ENCODE results near the gene AP1B1. TPM values are rescaled to one million over a fixed set of nuclear protein-coding genes. Genes with fewer than 3 reads are reported as not detected.

AP1B1 gene
- total and polyA plus RNA-seq, 2 experiments from 2014 or later: 46.6 to 50.1 TPM

DNA sequence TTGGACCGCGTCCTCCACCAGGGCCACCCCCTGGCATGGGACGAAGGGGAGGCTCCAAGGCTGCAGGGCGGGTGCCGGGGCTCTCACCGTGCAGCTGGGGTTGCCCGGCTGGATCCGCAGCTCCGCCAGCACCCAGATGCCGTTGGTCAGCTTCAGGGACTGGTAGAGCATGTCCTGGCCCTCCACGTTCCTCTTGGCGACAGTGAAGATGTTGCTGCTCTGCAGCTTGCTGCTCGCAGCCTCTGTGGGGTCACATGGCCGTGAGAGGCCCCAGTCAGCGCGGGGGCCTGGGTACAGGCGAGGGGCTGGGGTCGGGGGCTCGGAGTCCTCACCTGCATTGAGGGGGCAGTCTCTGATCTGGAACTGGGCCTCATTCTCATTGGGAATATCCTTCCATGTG is 58.1 kb downstream of the AP1B1 start:
- no peaks in the 10 kb centered on the region for H3K9me2 ChIP-seq (replicated peaks; ENCODE audit: insufficient read depth)
- H2AFZ ChIP-seq: no peak overlapping the region
- H4K20me1 ChIP-seq (ENCODE audit: insufficient read depth, poor library complexity, severe bottlenecking): no peaks in the 10 kb centered on the region
- no peaks in the 10 kb centered on the region for H3K79me2 ChIP-seq
- no peaks in the 10 kb centered on the region for H3K27me3 ChIP-seq
- DNase-seq (ENCODE audit: low spot score): no peak
- H3K4me3 ChIP-seq: no peak overlapping the region
- TF ChIP-seq, protein P1, sequence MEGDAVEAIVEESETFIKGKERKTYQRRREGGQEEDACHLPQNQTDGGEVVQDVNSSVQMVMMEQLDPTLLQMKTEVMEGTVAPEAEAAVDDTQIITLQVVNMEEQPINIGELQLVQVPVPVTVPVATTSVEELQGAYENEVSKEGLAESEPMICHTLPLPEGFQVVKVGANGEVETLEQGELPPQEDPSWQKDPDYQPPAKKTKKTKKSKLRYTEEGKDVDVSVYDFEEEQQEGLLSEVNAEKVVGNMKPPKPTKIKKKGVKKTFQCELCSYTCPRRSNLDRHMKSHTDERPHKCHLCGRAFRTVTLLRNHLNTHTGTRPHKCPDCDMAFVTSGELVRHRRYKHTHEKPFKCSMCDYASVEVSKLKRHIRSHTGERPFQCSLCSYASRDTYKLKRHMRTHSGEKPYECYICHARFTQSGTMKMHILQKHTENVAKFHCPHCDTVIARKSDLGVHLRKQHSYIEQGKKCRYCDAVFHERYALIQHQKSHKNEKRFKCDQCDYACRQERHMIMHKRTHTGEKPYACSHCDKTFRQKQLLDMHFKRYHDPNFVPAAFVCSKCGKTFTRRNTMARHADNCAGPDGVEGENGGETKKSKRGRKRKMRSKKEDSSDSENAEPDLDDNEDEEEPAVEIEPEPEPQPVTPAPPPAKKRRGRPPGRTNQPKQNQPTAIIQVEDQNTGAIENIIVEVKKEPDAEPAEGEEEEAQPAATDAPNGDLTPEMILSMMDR (IDR thresholded peaks at IDR 0.05; ENCODE audit: poor library complexity): no peak
- no peak for TF ChIP-seq EZH2 (IDR thresholded peaks at IDR 0.05; ENCODE audit: borderline replicate concordance)
- TF ChIP-seq EZH2phosphoT487 (IDR thresholded peaks at IDR 0.05; ENCODE audit: low read depth, severe bottlenecking, unreplicated experiment): no peak
- WGBS (ENCODE audit: low lambda C conversion rate, missing lambda C conversion rate): 88% methylated on average over 19 of the region's 19 CpGs
- H3K9me3 ChIP-seq (ENCODE audit: low read depth): no peaks in the 10 kb centered on the region
- H3K4me1 ChIP-seq (ENCODE audit: insufficient read depth): no peaks in the 10 kb centered on the region
- no peaks in the 10 kb centered on the region for H3K36me3 ChIP-seq (replicated peaks; ENCODE audit: insufficient read depth, low read depth)
- H3K27ac ChIP-seq: no peak overlapping the region
- no peak overlapping the region for H3K4me2 ChIP-seq

DNA sequence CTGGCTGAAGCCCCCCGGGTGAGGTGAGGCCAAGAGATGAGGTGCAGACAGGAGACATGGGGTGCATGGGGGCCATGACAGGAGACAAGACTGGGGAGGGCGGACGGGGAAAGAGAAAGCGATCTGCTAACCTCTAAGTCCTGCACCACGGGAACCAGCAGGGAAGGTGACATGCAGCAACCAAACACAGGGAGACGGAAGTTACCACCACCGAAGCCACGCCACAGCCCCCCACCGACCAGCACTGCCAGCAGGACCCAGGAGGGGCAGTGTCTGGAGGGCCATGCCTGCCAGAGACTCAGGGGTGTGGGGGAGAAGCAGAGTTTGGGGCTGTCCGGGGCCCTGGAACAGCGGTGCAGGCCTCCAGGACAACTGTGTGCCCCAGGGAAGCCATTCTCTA is 58.8 kb downstream of the AP1B1 start:
- no peaks in the 10 kb centered on the region for H3K36me3 ChIP-seq (replicated peaks; ENCODE audit: insufficient read depth, low read depth)
- H3K4me1 ChIP-seq (ENCODE audit: insufficient read depth): no peaks in the 10 kb centered on the region
- H3K9me2 ChIP-seq (replicated peaks; ENCODE audit: insufficient read depth): no peaks in the 10 kb centered on the region
- TF ChIP-seq EZH2phosphoT487 (IDR thresholded peaks at IDR 0.05; ENCODE audit: low read depth, severe bottlenecking, unreplicated experiment) (no peak), EZH2 (IDR thresholded peaks at IDR 0.05; ENCODE audit: borderline replicate concordance) (no peak)
- TF ChIP-seq, protein P1 (IDR thresholded peaks at IDR 0.05; ENCODE audit: poor library complexity): no peak
- no peaks in the 10 kb centered on the region for H4K20me1 ChIP-seq (ENCODE audit: insufficient read depth, poor library complexity, severe bottlenecking)
- H3K27me3 ChIP-seq: no peaks in the 10 kb centered on the region
- no peak for DNase-seq (ENCODE audit: low spot score)
- no peak overlapping the region for H3K4me2 ChIP-seq
- 93% methylated on average over 10 of the region's 11 CpGs for WGBS (ENCODE audit: low lambda C conversion rate, missing lambda C conversion rate)
- no peaks in the 10 kb centered on the region for H3K79me2 ChIP-seq
- no peak overlapping the region for H3K4me3 ChIP-seq
- no peak overlapping the region for H3K27ac ChIP-seq
- no peak overlapping the region for H2AFZ ChIP-seq
- no peaks in the 10 kb centered on the region for H3K9me3 ChIP-seq (ENCODE audit: low read depth)

DNA sequence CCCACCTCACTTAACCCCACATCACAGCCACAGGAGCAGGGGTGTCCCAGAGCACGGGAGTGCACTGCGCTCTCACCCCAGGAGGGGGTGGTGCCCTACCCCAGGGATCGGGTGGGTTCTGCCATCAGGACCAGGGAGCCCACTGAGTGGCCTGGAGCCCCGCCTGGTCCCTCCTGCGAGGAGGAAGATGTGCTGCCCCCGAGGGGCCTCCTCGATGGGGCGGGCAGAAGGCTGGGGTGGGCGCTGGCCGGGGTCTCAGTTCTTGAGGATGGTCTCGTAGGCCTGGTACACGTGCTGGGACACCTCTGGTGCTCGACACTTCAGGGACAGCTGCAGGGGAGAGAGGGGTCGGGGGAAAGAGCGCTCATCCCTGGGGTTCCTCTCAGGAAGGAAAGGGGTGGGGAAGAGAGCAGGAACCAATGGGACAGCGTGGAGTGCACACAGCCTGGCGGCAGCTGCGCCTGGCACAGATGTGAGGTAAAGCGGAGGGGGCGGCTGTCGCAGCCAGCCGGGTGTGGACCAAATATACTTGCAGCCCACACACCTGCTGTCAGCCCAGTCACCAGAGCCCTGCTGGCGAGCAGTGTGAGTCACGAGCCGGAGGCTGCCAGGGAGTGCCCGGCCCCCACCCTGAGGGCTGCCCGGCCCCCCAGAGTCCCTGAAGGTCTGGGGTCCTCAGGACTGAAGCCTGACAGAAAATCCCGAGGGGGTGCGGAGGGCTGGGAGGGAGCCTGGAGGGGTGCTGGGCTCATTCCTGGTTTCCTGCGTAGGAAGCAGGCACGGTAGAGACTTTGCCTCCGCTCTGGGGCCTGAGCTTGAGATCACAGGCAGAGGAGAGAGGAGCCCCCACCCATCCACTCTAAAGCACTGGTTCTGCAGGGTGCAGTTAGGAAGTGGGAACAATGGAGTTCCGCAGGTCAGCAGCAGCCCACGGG is 59.5 kb downstream of the AP1B1 start:
- DNase-seq (ENCODE audit: low spot score): no peak
- Histone ChIP-seq H2AFZ (no peak overlapping the region), H3K79me2 (no peaks in the 10 kb centered on the region), H3K4me1 (ENCODE audit: insufficient read depth) (no peaks in the 10 kb centered on the region), H3K4me3 (no peak overlapping the region), H3K27ac (no peak overlapping the region), H3K9me3 (ENCODE audit: low read depth) (no peaks in the 10 kb centered on the region), H3K27me3 (no peaks in the 10 kb centered on the region), H3K9me2 (replicated peaks; ENCODE audit: insufficient read depth) (no peaks in the 10 kb centered on the region), H4K20me1 (ENCODE audit: insufficient read depth, poor library complexity, severe bottlenecking) (no peaks in the 10 kb centered on the region), H3K36me3 (replicated peaks; ENCODE audit: insufficient read depth, low read depth) (no peaks in the 10 kb centered on the region), H3K4me2 (no peak overlapping the region)
- 96% methylated on average over 26 of the region's 34 CpGs for WGBS (ENCODE audit: low lambda C conversion rate, missing lambda C conversion rate)
- TF ChIP-seq EZH2 (IDR thresholded peaks at IDR 0.05; ENCODE audit: borderline replicate concordance): no peak
- TF ChIP-seq, protein P1 (IDR thresholded peaks at IDR 0.05; ENCODE audit: poor library complexity): no peak
- no peak for TF ChIP-seq EZH2phosphoT487 (IDR thresholded peaks at IDR 0.05; ENCODE audit: low read depth, severe bottlenecking, unreplicated experiment)
